Stimulated activated CD4-positive, alpha-beta T cell treated with anti-CD3 and anti-CD28 coated beads, Interleukin-15, amount 100 ng/mL, for 48 hours (primary cell): ENCODE data around the gene MMP2.

Experiments
- DNase-seq, 2 donors: peaks; one replicate each; pipeline ENCODE4 v3.0.0-alpha.2; 2020; ENCODE audit warnings: low read depth in 2 of 2

Gene MMP2

GRCh38 chr16:55478827-55479429, at the start of gene MMP2:
Gene MMP2, plus strand, starts transcription at chr16:55479198. Its CDS starts 282 bp downstream, at chr16:55479480.
- DNase-seq, result no peak

DNA sequence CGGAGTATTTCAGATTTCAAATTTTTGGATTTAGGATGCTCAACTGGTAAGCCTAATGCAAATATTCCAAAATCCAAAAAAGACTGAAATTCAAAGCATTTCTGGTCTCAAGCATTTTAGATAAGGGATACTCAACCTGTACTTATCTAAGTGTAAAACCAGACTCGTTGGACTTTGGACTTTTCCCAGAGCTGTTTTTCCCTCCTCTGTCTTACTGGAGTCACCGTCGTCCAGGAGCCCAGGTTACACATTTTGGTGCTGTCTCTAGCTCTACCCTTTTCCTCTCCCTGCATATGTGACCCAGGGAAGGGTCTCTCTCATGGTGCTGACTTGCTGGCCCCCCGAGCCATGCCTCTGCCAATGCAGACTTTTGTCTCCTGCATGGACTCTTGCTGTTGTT, 46.0 kb upstream of the MMP2 start:
- no peak for DNase-seq

GRCh38 chr16:55433535-55433934, 45.5 kb upstream of the MMP2 start:
- no peak for DNase-seq

DNA sequence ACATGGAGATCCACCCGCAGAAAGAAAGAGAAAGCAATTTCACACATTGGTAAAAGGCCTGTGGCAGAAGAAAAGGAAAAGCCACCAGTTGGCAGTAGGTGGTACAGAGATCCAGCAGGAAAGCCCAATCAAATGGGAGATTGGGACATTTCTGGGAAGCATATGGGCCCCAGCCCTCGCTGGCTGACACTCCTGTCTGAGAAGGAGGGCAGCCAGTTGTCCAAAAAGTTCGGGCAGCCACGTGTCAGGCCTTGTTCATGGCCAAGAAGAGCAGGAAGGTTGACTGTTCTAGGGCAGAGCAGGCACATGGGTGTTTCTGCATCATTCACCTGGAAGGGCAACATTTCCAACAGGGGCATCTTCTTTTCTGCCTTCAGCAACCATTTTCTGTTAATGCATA, 45.0 kb upstream of the MMP2 start:
- no peak for DNase-seq

GRCh38 chr16:55435387-55435786, 43.6 kb upstream of the MMP2 start:
- no peak for DNase-seq

DNA sequence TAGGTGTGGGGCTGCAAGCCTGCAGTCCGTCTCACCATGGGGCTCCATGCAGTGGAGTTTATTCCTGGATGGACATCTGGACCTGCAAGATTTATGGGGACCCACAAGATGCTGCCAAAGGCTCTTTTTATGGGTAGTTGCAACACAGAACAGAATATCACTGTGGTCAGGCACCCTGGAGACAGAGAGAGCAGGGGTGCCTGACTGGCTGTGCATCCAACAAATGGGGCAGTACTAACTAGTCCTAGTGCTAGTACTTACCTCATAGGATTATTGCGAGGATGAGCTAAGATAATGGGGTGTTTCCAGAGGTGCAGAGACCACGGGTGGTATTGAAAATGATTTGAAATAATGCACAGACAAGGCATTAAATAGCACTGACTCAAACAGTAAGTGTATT, 42.4 kb upstream of the MMP2 start:
- DNase-seq, result no peak

GRCh38 chr16:55437625-55438024, 41.4 kb upstream of the MMP2 start:
- no peak for DNase-seq

DNA sequence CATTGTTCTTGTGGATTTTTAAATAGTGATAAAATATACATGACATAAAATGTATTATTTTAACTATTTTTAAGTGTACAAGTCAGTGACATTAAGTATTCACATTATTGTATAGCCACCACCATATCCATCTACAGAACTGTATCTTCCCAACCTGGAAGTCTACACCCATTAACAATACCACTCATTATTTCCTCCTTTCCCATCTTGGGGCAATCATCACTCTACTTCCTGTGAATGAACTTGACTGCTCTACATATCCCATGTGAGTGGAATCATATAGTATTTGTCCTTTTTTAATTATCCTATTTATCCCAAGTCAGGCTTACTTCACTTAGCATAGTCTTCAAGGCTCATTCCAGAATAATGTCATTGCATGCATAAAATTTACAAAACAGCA, 40.7 kb upstream of the MMP2 start:
- no peak for DNase-seq

DNA sequence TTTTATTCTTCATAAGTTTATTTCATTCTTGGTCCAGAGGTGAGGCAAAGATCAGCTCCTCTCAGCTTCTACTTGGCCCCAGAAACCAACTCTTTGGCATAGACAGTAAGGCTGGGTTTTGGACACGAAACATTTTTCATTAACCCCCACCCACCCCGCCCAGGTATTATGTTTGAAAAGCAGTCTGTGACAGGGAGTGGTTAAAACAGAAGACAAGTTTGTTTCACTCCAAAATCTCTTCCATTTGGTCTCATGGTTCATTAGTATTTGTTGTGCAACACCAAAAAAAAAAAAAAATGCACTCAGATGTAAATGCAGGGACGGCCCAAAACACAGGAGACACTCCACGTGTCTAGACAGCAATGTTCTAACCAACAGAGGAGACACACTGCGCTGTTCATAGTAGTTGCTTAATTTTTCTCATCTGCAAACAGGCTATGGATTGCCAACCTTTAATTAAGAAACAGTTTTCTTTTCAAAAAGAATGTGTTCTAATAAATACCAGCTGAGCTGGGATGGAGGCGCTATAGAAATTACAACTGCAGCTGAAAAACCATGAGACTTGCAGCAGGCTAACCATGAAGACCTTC, 39.8 kb upstream of the MMP2 start:
- no peak for DNase-seq

DNA sequence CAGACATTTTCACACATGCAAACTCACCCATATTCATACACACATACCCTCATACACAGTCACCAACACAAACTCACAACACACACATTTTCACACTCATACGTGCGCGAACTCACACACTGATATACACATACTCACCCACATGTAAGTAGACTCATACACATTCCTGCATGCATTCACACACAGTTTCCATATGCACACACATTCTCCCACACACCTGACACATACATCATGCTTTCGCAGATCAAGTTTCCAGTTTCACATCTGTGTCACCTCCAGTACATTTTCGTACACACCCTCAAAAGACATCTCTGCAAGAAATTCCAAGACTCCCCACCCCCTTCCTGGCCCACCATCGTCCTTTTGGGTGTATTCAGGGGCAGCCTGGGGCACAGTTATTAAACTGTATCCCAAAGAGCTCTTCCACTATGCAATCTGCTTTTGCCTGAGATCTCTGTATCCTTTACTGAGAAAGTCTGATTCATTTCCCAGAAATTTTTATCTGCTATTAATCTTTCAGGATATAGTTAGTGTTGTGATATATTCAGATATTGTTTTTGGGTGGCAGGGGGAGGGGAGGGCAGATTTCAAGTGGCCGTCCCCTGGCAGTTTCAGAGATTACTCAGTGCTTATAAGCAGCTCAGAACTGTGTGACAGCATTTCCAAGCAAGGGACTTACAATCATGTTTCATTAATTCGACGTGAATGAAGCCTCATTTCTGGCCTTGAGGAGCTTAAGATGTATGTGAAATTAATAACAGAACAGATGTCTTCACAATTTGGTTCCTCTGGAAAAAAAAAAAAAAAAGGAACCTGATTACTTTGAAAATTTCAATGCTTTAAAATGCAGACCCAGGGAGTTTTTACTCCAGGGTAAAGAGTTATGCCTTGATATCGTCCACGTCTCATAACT, 35.3 kb upstream of the MMP2 start:
- peak in 1 of 2 donors; percentile 3 for DNase-seq

GRCh38 chr16:55444754-55445485, 34.1 kb upstream of the MMP2 start:
- DNase-seq, result no peak

DNA sequence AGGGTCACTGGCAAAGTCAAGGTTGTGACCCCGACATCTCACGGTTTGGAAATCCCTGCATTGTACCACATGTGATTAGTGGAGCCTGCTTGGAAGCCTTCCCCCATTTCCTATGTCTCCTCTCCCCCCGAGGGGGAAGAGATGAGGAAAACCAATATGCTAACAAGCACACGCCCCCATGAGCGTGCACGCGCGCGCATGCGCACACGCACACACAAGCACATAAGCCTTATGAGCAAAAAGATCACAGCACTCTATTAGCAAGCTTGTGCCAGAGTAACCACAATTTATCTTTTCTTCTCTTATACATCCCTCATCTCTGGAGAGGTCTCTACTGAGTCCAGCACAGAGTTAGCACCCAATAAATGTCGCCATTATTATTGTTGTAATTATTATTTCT, 31.8 kb upstream of the MMP2 start:
- no peak for DNase-seq

GRCh38 chr16:55452996-55453395, 26.0 kb upstream of the MMP2 start:
- DNase-seq, result no peak

DNA sequence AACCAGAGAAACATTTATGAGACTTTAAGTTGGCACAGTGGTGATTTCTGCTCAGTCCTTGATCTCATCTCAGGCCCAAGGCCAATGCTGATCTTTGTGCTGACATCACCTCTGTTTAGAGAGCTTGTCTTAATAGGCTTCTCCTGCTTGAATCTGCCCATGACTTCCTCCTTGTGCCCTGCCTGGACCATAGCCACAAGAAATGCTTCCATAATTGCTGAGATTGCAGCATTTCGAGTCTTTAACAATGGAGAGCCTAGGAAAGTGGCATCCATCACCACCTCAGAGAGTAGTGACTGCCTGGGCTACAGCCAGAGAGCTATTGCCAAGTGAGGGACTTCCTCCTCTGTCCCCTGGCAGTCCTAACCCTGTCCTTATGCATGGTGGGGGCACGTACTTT, 25.1 kb upstream of the MMP2 start:
- no peak for DNase-seq

GRCh38 chr16:55454861-55455260, 24.1 kb upstream of the MMP2 start:
- no peak for DNase-seq

- DNase-seq, result no peak
These were observed 16.8 kb upstream of the MMP2 start for GRCh38 chr16:55462241-55462640.

- DNase-seq, result no peak
These were observed 14.6 kb upstream of the MMP2 start for GRCh38 chr16:55464375-55464774.

GRCh38 chr16:55465077-55465896, 13.7 kb upstream of the MMP2 start:
- peak; percentile 64 to 71 for DNase-seq

DNA sequence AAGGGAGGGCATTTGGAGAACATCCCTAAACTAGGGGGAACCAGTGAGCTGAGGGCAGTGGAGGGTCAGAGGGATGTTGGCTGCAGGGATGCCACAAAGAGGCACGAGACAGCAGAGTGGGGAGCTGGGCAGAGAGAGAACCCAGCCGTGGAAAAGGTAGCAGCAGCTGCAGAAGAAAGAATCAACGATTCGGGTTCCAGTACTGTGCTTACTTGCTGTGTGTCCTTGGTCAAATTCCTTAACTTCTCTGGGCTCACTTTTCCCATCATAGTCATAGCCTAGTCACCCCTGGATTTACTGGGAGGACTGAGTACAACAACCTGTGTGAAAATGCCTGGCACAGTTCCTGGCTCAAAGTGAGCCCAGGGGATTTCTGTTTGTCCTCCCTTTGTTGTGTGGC, 12.8 kb upstream of the MMP2 start:
- no peak for DNase-seq

- no peak for DNase-seq
These were observed 11.1 kb upstream of the MMP2 start for GRCh38 chr16:55467898-55468297.

- no peak for DNase-seq
These were observed 10.5 kb upstream of the MMP2 start for GRCh38 chr16:55468352-55468990.
